PFSK-1 (cell line): ENCODE results near the gene BCR.

Experiments used
- FOXP2 ChIP-seq: optimal IDR thresholded peaks from 2 replicates; pipeline ENCODE3; 2011; ENCODE audit warnings: borderline replicate concordance, control low read depth, inconsistent platforms; ENCODE audit not compliant: insufficient read depth; ENCODE audit errors: extremely low read length, extremely low read depth
- POLR2AphosphoS5 ChIP-seq: IDR thresholded peaks from 2 replicates; pipeline ENCODE4 v1.6.1; 2012; ENCODE audit warnings: low read depth, mild to moderate bottlenecking, control low read depth, low read length, moderate library complexity
- SIN3A ChIP-seq: IDR thresholded peaks from 2 replicates; pipeline ENCODE4 v1.6.1; 2012; ENCODE audit warnings: mild to moderate bottlenecking, low read length, moderate library complexity, borderline replicate concordance; ENCODE audit not compliant: insufficient read depth
- TAF1 ChIP-seq: IDR thresholded peaks from 2 replicates; pipeline ENCODE4 v1.6.1; 2012; ENCODE audit warnings: low read length, control low read depth, borderline replicate concordance; ENCODE audit not compliant: insufficient read depth
- TF ChIP-seq, protein P1 (sequence below), 2 experiments: IDR thresholded peaks; 2 replicates each; pipeline versions ENCODE4 v1.6.1 to v1.8.0; 2011 to 2012; ENCODE audit warnings: low read depth in 2 of 2, low read length in 2 of 2, control low read depth in 1 of 2, inconsistent platforms in 1 of 2, mild to moderate bottlenecking in 1 of 2, moderate library complexity in 1 of 2; ENCODE audit not compliant: insufficient read depth in 1 of 2

The BCR gene

DNA sequence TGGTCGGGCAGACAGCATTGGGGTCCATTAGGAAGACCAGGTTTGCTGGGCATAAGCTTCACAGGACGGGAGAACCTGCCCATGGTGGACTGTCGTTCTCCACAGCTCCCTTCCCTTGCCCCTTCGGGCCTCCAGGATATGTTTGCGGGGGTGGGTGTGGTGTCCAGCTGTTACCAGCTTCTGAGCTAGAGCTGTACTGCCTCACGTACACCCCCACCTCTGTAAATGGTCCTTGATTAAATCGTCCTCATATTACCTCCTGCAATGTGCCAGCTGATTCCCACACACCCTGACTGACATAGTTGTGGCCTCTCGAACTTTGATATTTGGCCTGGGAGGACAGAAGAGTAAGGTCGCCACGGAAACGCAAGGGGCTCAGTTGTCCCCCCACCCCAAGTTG, 16.2 kb upstream of the BCR start:
- no peak for TF ChIP-seq SIN3A
- TF ChIP-seq FOXP2, result no peak
- TF ChIP-seq TAF1, result no peak
- TF ChIP-seq POLR2AphosphoS5, result no peak
- TF ChIP-seq, protein P1, sequence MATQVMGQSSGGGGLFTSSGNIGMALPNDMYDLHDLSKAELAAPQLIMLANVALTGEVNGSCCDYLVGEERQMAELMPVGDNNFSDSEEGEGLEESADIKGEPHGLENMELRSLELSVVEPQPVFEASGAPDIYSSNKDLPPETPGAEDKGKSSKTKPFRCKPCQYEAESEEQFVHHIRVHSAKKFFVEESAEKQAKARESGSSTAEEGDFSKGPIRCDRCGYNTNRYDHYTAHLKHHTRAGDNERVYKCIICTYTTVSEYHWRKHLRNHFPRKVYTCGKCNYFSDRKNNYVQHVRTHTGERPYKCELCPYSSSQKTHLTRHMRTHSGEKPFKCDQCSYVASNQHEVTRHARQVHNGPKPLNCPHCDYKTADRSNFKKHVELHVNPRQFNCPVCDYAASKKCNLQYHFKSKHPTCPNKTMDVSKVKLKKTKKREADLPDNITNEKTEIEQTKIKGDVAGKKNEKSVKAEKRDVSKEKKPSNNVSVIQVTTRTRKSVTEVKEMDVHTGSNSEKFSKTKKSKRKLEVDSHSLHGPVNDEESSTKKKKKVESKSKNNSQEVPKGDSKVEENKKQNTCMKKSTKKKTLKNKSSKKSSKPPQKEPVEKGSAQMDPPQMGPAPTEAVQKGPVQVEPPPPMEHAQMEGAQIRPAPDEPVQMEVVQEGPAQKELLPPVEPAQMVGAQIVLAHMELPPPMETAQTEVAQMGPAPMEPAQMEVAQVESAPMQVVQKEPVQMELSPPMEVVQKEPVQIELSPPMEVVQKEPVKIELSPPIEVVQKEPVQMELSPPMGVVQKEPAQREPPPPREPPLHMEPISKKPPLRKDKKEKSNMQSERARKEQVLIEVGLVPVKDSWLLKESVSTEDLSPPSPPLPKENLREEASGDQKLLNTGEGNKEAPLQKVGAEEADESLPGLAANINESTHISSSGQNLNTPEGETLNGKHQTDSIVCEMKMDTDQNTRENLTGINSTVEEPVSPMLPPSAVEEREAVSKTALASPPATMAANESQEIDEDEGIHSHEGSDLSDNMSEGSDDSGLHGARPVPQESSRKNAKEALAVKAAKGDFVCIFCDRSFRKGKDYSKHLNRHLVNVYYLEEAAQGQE (IDR thresholded peaks at IDR 0.05; ENCODE audit: insufficient read depth in 1 of 2, low read depth in 2 of 2, low read length in 2 of 2), result no peak

DNA sequence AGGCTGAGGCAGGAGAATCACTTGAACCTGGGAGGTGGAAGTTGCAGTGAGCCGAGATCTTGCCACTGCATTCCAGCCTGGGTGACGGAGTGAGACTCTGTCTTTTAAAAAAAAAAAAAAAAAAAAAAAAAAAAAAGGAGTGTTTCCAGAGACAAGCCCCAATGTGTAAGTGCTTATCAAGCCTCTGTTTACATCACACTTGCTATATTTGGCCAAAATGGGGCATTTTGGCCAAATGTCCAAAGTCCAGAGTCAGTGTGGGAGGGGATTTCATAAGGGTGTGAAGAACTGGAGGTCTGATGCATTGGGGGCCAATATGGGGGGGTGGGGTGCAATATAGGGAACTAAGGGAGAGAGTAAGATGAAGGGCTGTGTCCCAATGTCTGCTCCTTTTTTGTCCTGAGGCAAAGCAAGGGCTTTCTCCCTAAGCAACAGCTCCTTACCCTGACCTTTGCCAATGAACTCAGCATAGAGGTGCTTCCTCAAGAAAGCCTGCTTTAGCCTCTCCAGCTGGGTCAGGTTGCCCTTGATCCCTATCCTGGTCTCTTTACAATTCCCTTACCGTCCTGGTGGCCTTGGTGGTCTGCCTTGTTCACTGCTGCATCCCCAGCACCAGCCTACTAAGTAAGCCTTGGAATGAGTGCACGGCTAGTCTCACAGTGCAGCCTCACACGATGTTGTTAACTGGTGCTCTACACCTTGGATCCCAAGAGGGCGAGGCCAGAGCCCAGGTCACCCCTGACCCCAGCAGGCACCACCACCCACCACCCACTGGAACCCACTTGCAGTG, 14.1 kb upstream of the BCR start:
- TF ChIP-seq TAF1, result no peak
- no peak for TF ChIP-seq POLR2AphosphoS5
- no peak for TF ChIP-seq SIN3A
- TF ChIP-seq, protein P1 (IDR thresholded peaks at IDR 0.05; ENCODE audit: insufficient read depth in 1 of 2, low read depth in 2 of 2, low read length in 2 of 2), result no peak
- no peak for TF ChIP-seq FOXP2

DNA sequence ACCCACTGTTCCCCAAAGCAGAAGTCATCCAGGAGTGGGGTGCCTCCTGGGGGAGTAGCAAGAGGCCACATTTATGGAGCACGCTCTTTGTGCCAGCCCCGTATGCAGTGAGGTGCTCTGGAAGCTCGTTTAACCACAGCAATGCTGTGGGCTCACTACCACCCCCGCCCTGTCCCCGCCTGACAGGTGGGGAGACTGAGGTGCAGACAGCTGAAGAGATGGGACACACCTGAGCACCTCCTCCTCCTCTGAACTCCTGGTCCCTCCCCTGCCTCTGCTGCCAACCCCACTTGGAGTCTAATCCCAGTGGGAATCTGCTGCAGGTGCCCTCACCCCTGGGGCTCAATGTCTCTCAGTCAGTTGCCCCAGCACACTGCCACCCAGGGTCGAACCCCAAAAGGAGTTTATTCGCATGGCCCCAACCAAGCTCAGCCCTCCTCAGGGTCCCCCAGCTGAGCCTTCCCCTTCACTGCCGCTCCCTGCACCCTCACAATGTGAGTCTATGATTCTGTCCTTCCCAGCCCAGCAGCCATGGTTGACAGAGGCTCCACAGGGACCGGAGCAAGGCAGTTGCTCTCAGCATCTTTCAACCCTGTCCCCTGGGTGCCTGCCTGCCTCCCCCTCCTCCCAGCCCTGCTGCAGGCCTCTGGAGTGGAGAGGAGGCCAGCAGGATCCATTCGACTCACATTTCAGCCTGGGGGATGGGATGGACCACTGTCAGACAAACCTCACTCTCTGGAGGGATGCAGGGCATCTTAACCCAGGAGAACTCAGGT, 13.3 kb upstream of the BCR start:
- TF ChIP-seq FOXP2 (no peak), POLR2AphosphoS5 (no peak), SIN3A (no peak), TAF1 (no peak)
- TF ChIP-seq, protein P1 (IDR thresholded peaks at IDR 0.05; ENCODE audit: insufficient read depth in 1 of 2, low read depth in 2 of 2, low read length in 2 of 2), result no peak

DNA sequence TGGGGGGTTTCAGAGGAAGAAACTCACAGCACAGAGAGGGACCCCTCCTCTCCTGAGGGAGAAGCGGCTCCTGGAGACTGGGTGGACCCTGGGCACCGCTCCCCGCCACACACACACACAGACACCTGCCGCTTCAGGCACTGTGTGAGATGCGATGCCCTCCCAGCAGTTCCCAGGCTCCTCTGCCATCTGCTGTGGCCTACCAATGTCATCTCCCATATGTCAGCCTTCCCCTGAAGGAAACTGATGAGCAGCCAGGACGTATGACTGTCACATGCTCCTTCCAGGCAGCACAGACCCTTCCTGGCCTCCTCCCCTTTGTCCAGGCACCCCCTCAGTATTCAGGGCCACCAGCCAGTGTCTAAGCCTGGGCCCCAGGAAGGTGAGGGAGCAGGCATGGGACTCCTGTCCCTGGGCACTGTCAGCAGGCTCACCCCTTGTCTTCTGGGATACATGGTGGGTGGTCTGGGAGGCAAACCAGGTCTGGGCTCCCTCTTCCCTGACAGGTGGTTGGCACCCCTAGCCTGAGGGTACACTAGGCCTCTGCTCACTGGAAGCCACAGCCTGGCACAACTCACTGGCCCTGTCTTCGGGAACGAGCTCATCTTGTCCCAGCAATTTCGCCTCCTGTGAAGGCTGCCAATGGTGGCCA, 11.8 kb upstream of the BCR start:
- TF ChIP-seq, protein P1 (IDR thresholded peaks at IDR 0.05; ENCODE audit: insufficient read depth in 1 of 2, low read depth in 2 of 2, low read length in 2 of 2), result no peak
- TF ChIP-seq POLR2AphosphoS5 (no peak), FOXP2 (no peak), SIN3A (no peak), TAF1 (no peak)
